ENCODE measurements around the gene OR6X1.

The OR6X1 gene, protein sequence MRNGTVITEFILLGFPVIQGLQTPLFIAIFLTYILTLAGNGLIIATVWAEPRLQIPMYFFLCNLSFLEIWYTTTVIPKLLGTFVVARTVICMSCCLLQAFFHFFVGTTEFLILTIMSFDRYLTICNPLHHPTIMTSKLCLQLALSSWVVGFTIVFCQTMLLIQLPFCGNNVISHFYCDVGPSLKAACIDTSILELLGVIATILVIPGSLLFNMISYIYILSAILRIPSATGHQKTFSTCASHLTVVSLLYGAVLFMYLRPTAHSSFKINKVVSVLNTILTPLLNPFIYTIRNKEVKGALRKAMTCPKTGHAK

DNA sequence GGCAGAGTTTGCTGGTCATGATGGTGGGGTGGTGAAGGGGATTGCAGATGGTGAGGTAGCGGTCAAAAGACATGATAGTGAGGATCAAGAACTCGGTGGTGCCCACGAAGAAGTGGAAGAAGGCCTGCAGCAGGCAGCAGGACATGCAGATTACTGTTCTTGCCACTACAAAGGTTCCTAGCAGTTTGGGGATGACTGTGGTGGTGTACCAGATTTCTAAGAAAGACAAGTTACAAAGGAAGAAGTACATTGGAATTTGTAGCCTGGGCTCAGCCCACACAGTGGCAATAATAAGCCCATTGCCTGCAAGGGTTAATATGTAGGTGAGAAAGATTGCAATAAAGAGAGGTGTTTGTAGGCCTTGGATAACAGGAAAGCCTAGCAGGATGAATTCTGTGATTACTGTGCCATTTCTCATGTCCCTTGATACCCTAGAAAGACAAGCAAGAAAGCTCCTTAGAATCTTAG lies at the start of gene OR6X1:
OR6X1 (minus strand) TSS at position 418 of the 468 bp plus-strand sequence; CDS start at position 418, 0 bp downstream.
- DNase-seq: no peak

DNA sequence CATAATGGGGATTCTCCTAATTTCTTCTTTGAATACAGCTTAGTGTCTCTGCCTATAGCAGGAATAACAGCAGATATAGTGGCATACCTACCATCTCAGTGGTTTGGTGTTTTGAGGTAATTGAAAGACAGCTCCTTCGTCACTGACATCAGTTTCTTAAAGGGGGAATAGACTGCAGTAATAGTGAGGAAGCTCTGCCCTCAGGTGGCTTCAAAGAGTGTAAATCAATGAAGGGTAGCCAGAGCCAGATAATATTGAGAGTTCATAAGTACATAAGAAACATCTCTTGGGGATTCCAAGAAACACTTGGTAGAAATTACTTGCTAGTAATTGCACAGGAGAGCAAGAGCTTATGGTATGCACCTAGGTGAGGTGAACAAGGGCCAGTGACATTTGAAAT lies 47.4 kb upstream of the OR6X1 start:
- no peak for DNase-seq

DNA sequence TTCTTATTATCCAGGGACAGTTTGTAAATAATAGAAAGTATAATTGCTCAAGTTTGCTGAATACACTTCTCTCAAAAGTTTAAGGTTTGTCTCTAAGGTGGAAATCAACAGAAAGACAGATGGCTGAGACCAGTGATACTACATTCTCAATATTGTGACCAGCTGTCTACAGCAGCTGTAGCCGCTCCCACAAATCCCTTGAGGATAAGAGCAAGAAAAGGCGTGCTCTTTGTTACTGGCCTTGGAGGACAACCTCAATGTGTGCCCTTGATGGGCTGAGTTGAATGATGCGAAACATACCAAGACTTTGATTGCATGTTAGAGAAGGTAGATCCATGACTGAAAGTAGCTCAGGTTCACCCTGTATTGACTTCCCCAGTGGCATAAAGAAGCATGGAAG lies 45.7 kb upstream of the OR6X1 start:
- no peak for DNase-seq

DNA sequence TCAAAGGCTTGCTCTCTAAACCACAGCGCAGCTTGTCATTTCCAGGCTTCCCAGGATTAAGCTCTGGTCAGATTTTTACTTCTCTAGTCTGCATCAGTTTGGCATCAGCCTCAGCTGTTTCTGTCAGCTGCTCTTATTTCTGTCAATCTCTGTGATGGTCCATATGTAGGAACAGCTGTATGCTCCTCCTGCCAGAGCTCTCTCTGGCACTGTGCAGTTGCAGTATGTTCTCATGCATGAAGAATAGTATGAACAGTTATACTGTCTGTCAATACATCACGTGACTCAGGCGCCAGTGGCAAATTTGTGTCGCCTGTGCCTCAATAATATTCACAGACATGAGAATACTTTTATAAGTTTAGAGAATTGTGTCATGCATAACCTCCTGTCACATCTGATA lies 45.1 kb upstream of the OR6X1 start:
- DNase-seq: no peak

DNA sequence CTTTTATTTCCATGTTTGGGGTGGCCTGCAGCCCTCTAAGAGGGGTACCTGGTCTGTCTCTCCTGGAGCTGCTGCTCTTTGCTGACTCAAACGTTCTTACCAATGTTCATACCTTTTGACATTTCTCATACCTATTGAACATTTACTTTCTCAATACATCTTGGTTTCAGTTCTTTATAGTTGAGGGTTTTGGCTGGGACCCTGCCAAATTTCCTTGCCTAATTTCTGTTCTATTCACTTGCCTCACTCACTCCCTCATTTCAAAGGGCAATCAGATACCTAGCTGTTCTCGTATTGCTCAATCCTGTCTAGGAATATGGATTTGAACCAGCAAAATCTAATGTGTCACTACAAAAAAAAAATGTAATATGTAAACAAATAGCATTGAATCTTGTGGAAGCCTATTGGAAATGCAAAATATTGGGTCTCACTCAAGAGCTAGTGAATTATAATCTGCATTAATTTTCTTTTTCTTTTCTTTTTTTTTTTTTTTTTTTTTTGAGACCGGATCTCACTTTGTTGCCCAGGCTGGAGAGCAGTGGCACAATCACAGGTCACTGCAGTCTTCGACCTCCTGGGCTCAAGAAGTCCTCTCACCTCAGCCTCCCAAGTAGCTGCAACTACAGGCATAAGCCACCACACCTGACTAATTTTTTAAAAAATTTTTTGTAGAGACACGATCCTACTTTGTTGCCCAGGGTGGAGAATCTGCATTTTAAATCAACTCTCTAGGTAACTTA lies 44.4 kb upstream of the OR6X1 start:
- DNase-seq: no peak

- DNase-seq: no peak
Observed at GRCh38 chr11:123798079-123798478, 43.8 kb upstream of the OR6X1 start.

DNA sequence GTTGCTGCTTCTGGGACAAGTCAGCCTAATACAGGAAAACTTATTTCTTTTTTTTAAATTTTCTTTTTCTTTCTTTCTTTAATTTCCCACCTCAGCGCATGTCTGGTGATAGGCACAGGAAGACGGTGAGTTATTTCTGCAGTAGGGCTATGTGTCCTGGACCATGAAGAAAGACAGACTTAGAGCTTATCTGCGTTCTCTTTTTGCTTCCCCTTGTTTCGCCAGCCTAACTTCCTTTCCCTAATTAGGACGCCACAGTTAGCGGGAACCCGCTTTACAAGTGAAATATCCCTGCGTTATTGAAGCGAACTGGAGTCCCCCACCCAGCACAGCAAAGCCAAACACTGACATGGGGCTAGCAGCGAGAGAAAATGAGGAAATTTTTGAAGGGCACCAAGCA lies 43.2 kb upstream of the OR6X1 start:
- DNase-seq: peak; percentile 32

GRCh38 chr11:123797114-123797513 lies 42.8 kb upstream of the OR6X1 start:
- peak; percentile 96 for DNase-seq

GRCh38 chr11:123796226-123796625 lies 41.9 kb upstream of the OR6X1 start:
- DNase-seq: peak; percentile 34

- DNase-seq: no peak
Observed at GRCh38 chr11:123783536-123783935, 29.2 kb upstream of the OR6X1 start.

DNA sequence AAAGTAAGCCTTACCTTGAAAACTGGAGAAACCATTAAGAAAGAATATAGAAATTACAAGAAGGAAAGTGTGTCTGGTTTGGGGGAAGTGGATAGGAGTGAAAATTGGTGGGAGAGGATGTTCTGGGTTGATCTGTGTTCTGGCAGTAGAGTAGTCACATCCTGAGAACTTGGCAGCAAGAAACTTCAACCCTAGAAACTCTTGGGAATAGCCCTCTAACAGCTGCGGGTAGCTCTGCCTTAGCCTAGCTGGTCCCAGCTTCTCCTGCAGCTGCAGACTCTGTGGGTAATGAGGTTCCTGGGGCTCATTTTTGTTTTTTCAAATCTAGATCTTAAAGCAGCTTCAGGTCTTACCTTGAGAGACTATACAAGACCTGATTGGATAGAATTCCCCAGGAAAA lies 24.2 kb upstream of the OR6X1 start:
- no peak for DNase-seq

- no peak for DNase-seq
Observed at GRCh38 chr11:123775715-123776549, 21.6 kb upstream of the OR6X1 start.

GRCh38 chr11:123775289-123775688 lies 21.0 kb upstream of the OR6X1 start:
- no peak for DNase-seq

DNA sequence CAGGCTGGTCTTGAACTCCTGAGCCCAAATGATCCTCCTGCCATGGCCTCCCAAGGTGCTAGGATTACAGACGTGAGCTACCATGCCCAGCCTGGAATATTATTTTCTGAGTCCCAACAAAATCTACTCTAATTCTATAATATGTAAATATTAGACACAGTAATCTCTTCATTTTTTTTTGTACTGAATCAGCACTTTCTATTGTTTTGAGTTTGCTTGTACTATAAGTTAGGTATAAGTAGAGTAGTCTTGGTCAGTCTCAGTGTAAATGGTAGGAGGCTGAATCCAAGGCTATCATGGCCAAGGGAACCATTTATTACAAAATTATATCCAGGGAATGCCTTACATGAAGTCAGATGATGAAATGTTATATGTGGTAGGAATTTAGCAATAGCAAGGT lies 19.6 kb upstream of the OR6X1 start:
- DNase-seq: no peak

DNA sequence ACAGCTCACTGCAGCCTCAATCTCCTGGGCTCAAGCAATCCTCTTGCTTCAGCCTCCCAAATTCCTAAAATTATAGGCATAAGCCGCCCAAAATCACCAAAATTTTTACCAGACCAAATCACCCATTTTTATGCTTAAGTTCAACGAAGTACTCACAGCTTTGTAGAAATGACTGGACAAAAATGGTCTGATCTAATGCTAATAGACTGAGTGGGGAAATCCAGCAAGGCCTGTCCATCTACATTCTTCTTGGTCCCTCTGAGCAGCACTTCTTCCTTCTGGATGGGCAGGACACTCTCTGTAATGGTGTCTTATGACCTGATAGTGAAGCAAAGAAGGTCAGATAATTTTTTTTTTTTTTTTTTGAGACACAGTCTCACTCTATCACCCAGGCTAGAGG lies 18.7 kb upstream of the OR6X1 start:
- DNase-seq: no peak

DNA sequence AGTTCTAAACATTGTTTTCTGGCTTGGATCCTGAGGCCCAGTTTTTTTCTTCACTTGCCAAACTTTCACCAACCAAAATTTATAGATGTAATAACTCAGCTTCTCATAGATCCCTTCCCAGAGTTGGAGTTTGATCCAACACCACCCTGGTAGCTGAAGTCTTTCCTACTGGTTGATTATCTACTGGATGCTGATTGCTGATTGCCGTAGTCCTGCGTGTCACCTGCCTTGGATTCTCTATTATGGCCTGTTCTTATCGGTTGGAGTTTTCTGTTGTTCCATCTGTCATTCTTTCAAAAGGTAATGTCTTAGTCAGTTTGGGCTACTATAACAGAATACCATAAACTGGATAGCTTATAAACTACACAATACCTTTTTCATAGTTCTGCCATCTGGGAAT lies 17.3 kb upstream of the OR6X1 start:
- no peak for DNase-seq

DNA sequence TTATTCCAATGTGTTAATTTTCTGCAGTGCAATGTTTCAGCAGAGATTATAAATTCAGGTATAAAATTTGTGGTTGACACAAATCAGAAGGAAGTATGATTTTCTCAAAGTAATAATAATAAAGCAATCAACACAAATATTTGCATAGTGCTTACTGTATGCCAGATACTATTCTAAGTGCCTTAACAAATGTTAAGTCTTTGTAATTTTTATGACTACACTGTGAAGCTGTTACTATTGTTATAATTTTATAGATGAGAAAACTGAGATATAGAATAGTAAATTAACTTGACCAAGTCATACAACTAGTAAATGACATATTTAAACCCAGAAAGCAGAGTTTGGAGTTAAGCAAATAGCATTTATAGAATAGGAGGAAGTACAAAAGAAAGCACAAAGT lies 16.4 kb upstream of the OR6X1 start:
- no peak for DNase-seq

DNA sequence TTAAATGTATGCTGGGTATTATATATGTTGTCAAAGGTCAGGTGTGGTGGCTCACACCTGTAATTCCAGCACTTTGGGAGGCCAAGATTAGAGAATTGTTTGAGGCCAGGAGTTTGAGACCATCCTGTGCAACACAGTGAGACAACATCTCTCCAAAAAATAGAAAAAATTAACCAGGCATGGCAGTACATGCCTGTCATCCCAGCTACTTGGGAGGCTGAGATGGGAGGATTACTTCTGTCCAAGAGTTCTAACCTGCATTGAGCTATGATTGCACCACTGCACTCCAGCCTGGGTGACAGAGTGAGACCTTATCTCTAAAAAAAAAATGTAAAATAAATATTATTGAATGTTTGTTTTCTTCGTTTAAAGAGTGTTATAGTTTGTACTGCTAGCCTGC lies 11.3 kb upstream of the OR6X1 start:
- no peak for DNase-seq

DNA sequence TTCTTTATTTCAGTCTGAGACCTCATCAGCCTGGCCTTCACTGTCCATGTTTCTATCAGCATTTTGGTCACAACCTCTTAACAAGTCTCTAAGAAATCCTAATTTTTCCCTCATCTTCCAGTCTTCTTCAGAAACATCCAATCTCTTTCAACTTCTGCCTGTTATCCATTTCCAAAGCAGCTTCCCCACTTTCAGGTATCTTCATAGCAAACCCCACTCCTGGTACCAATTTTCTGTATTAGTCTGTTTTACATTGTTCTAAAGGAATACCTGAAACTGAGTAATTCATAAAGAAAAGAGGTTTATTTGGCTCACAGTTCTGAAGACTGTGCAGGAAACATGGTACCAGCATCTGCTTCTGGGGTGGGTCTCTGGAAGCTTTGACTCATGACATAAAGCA lies 8.1 kb upstream of the OR6X1 start:
- DNase-seq: no peak

- DNase-seq: no peak
Observed at GRCh38 chr11:123760894-123761293, 6.6 kb upstream of the OR6X1 start.

GRCh38 chr11:123757976-123758375 lies 3.7 kb upstream of the OR6X1 start:
- no peak for DNase-seq

- DNase-seq: no peak
Observed at GRCh38 chr11:123755813-123756212, 1.5 kb upstream of the OR6X1 start.

DNA sequence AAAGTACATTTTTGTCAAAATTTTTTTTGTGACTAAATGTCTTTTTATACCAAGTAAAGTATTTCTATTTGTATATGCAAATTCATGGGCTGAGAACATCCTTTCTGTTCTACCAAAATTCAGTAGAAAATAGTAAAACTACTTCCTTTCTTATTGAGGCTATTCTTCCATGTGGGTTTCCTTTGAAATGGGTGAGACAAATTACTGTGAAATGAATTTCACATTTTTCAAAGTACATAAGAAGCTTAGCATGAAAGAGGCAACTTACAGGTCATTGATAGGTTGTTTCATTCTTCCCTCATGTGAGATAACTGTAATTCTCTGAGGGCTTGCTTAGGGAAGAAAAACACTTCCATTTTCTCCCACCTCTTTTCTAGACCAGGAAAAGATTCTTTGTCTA lies 1.0 kb upstream of the OR6X1 start:
- DNase-seq: no peak

DNA sequence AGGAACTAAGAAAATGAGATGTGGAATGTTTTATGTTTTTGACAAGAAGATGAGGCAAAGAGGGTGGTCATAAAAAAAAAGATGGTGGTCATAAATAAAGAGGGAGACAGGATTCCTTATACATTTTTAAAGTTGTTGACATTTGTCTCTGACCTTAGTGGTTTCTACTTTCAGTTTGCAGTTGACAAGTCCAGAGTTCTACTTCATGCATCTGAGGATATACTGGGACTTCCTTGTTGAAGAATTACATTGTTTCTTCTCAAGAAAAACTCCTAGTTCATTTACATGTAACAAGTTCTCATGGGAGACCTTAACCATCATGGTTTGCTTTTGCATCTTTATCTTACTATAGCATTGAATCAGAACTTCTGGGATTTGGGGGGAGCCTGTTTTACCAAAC lies 1.2 kb downstream of the OR6X1 start:
- no peak for DNase-seq
